Stimulated activated CD4-positive, alpha-beta T cell treated with anti-CD3 and anti-CD28 coated beads, Interleukin-4, amount 100 ng/mL, for 4 hours (primary cell): ENCODE data around the gene DOK4.
"Not testable (repeated sequence)": the region's sequence is repeated elsewhere in the genome, so short reads cannot be mapped to it uniquely, and the experiment has no call there.

Experiments
- DNase-seq, 2 experiments: peaks; one replicate each; pipeline ENCODE4 v3.0.0-alpha.2; 2020

The DOK4 gene

DNA sequence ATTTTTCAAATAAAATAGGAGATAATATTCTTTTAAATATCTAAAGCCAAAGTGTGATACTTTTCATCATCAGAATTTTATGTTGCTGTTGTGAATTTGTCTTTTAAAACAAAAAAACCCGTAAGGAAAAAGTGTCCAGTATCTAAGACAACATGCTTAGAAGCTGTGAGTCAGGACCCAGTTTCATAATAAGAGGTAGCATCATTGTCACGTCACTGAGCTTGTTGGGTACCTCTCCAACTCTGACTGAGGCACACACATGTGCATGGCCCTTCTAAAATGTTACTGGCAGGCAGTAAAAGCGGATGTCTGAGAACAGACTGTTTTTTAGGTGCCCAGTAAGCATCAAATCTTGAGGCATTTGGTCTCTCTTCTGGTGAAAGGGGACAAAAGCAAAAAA is 41.6 kb downstream of the DOK4 start:
- no peak for DNase-seq

DNA sequence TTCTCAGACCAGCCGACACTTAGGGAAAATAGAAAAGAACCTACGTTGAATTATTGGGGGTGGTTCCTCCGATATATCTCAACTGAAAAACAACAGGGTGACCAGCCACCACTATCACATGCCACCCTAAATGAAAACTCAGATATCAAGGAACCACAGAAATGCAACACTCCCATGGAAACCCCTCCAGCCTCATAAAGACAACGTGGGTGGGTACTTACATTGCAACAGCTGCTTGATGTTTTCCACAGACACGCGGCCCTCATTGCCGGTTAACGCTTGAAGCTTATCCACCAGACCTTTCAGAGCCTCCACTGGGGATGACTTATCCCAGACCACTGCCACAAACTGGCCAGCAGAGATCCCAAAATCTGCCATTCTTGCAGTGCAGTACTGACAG is 45.7 kb downstream of the DOK4 start:
- DNase-seq, result not testable (repeated sequence)

DNA sequence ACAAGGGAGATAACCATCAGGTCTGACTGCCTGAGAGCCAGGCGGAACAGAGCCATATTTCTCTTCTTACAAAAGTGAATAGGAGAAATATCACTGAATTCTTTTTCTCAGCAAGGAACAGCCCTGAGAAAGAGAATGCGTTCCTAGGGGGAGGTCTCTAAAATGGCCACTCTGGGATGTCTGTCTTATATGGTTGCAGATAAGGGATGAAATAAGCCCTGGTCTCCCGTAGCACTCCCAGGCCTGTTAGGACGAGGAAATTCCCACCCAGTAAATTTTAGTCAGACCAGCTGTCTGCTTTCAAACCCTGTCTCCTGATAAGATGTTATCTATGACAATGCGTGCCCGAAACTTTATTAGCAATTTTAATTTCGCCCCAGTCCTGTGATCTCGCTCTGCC is 46.3 kb downstream of the DOK4 start:
- not testable (repeated sequence) for DNase-seq

DNA sequence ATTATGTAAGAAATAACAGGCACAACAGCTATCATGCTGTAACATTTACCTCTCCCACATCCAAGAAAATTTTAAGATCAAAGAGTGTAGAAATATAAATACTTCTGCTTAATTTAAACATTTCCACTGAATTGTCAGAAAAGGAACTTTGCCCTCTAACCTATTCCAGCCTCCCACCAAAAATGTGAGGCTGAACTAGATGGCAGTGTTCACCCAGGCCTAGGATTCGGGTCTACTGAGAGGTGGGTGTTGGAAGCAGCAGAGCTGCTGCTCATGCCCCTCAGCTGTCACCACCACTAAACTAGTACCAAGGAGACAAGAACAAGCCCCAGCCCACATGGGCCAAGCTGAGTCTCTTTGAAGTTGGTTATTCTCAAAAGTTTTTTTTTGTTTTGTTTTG is 50.5 kb downstream of the DOK4 start:
- DNase-seq, result no peak

DNA sequence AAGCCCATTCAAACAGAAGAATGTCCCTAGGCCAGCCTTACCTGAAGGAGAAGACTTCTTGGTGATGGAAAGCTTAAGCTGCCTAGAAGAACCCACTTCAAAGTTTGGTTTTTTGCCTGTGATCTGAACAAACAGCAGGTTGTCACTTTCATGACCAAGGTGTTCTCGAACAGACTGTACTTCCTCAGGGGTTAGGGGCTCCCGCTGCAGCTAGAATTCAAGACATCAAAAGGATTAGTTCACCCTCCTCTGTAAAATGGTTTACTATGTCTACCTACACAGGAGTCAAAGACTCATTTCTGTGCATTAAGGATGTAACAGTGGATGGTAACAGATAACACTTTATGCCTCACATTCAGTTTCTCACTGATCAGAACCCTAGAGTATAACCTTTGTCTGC is 52.3 kb downstream of the DOK4 start:
- no peak for DNase-seq

- DNase-seq, result no peak
Observed at GRCh38 chr16:57432989-57433388, 53.3 kb downstream of the DOK4 start.

DNA sequence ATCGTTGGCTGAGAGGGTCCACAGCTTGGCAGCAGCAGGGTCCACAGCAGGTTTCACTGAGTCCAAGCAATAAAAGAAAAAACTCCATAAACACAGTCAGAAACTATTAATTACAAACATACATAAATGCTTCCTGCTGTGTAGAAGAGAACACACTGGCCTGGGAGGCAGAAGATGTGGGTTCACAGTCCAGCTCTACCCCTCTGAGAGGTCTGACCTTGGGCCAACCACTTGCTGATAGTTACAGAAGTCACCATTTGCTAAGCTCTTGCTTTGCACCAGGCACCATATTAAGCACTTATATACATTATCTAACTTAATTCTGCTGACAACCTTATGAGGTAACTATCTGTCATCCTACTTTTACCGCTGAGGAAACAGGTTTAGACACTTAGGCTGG is 53.8 kb downstream of the DOK4 start:
- DNase-seq, result no peak

DNA sequence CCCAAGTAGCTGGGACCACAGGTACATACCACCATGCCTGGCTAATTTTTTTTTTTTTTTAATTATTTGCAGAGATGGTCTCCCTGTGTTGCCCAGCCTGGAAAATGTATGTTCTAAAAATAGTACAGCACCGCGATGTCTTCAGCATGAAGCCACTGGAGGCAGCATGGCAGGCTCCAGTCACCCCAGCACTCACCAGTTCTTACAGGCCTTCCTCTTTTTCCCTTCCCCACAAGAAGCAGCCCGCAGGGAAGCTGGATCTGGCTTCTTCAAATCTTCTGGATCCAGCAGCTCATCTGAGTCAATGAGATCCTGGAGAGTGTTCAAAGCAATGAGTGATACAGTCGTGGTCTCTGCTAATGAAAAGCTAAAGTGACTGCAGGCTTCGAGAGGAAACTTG is 55.3 kb downstream of the DOK4 start:
- DNase-seq, result no peak

DNA sequence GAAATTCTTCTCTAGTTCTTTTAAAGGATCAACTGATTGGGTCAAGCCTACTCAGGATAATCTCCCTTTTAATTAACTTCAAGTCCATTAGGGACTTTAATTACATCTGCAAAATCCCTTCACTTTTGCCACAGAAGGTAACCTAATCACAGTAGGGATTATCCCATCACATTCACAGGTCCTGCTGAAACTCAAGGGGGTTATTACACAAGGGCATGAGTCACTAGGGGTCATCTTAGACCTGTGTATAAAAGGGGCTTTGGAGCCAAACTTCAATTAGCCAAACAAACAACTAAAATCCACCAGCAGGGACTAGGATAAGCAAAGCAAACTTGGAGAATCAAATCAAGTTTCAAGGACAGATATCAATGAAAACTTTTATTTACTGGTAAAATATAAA is 58.5 kb downstream of the DOK4 start:
- DNase-seq, result no peak

DNA sequence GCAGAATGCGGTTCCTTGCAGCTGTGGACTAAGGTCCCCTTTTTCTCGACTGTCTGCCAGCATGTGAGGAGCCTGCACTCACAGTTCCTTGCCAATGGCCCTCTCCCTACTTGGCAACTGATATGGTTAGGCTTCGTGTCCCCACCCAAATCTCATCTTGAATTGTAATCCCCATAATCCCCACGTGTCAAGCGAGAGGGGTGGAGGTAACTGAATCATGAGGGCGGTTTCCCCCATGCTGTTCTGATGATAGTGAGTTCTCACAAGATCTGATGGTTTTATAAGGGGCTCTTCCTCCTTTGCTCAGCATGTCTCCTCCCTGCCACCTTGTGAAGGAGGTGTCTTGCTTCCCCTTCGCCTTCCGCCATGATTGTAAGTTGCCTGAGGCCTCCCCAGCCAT is 59.0 kb downstream of the DOK4 start:
- no peak for DNase-seq

DNA sequence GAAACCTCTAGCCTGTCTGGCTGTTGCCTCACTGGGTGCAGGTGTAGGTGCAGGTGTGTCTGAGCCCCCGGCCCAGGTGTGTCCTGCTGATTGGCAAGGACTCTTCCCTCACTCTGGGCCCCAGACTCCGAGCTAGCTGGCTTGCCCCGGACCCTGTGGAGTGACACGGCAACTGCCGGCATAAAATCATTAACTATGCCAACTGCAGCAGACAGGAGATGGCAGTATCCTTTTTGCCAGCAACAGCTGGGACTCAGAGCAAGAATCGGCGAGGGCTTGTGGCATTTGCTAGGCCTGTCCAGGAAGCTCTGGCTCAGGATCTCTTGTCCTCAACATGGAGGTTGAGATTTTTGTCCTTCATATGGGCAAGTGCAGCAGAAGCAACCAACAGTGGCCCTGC is 59.9 kb downstream of the DOK4 start:
- no peak for DNase-seq

- no peak for DNase-seq
Observed at GRCh38 chr16:57424583-57424982, 61.7 kb downstream of the DOK4 start.

DNA sequence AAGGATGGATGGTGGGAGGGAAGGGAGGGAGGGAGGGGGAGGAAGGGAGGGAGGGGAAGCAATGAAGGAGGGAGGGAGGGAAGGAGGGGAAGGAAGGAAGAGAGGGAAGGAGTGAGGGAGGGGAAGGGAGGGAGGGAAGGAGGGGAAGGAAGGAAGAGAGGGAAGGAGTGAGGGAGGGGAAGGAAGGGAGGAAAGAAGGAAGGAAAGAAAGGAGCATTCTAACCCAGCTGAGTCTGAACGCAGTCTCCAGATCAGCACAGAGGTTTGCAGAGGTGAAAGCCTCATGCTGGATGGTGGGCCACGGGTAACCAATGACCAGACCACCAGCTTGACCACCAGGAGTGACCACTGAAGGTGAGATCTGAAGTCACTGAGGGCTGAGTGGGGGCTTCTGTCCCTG is 63.1 kb downstream of the DOK4 start:
- DNase-seq, result no peak

DNA sequence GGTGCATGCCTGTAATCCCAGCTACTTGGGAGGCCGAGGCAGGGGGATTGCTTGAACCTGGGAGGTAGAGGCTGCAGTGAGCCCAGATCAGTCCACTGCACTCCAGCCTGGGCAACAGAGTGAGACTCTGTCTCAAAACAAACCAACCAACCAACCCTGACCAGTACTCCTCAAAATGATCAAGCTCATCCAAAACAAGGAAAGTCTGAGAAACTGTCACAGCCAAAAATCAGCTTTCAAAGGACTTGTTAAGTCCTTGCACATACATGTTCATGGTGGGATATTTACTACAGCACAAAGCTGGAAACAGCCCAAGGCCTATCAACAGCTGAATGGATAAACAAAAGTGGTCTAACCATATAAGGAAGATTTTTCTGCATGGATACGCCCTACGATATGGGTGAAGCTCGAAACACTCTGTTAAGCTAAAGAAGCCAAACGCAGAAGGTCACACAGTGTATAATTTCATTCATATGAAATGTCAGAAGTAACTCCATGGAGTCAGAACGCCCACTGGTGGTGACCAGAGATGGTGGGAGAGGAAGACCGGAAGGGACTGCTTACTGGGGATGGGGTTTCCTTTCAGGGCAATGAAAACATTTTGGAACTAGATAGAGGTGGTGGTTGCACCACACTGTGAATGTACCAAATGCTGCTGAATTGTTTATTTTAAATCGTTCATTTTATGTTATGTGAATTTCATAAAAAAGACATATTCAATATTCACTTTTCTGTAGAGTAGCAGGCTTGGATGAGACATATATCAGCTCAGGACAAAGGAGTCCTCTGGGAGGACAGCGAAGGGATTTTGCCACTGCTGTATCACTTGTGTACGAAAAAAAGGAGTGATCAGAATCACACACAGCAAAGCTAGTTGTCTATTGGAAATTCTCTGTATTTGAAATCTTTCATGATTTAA is 64.0 kb downstream of the DOK4 start:
- DNase-seq, result no peak
